ENCODE results near the gene NPR2. TPM values are rescaled to one million over a fixed set of nuclear protein-coding genes. Genes with fewer than 3 reads are reported as not detected.

Gene NPR2
- polyA plus RNA-seq, 1 donor from 2014 or later, result 1.9 TPM

- H3K27me3 Mint-ChIP-seq, result no peaks in the 10 kb centered on the region
- H3K4me1 Mint-ChIP-seq, result peaks cover 0 to 3% (median 0%) of the 10 kb centered on the region in 3 donors
- H3K4me3 Mint-ChIP-seq, result no peak overlapping the region
- H3K27ac Mint-ChIP-seq, result no peak overlapping the region
- no peaks in the 10 kb centered on the region for H3K9me3 Mint-ChIP-seq
- H3K36me3 Mint-ChIP-seq, result peaks cover 10% of the 10 kb centered on the region
Measured at GRCh38 chr9:35800530-35800929, 9.1 kb downstream of the NPR2 start.

DNA sequence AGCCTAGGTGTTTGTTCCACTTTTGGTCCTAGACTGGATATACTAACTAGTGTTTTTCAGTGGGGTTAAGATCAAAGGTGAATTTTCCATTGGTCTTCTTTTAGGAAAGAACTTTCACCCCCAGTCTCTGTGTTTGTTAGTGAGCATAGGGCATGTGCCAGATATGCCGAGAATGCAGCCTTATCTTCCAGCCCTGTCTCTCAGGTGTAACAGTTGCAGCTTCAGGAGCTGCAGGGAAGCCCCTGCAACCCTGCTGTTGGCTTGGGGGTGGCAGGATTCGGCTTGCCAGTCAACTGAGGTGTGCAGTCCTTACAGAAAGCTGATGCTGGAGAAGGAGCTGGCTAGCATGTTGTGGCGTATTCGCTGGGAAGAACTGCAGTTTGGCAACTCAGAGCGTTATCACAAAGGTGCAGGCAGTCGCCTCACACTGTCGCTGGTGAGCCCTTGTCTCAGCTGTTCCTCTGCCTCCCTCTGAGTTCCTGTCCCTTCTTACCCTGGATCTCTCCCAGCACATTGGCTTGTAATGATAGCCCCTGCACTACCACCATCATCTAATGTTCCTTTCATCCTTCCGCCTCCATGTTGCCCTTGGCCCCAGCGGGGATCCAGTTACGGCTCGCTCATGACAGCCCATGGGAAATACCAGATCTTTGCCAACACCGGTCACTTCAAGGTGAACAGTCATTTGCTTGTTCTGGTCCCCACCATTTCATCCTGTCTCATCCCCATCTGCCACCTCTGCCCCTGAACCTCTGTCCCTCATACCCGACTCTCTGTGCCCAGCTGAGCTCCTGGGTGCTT lies 10.1 kb downstream of the NPR2 start:
- peaks cover 10% of the 10 kb centered on the region for H3K36me3 Mint-ChIP-seq
- H3K4me1 Mint-ChIP-seq, result peaks cover 0 to 3% (median 0%) of the 10 kb centered on the region in 3 donors
- H3K4me3 Mint-ChIP-seq, result no peak overlapping the region
- H3K27me3 Mint-ChIP-seq, result no peaks in the 10 kb centered on the region
- H3K27ac Mint-ChIP-seq, result peak overlapping the region in 2 of 3 donors; percentile 5 to 67
- no peaks in the 10 kb centered on the region for H3K9me3 Mint-ChIP-seq

DNA sequence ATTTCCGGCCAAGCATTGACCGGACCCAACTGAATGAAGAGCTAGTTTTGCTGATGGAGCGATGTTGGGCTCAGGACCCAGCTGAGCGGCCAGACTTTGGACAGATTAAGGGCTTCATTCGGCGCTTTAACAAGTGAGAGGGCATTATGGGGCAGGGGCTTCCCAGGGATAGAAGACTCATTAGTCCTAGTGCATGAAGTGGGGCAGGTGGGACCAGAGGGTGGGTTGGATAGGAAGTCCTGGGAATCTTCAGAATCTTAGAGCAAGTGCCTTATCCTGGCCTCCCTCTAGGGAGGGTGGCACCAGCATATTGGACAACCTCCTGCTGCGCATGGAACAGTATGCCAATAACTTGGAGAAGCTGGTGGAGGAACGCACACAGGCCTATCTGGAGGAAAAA lies 14.7 kb downstream of the NPR2 start:
- Mint-ChIP-seq H3K9me3 (no peaks in the 10 kb centered on the region), H3K4me1 (peaks cover 0 to 2% (median under 1%) of the 10 kb centered on the region in 3 donors), H3K27ac (no peak overlapping the region), H3K27me3 (no peaks in the 10 kb centered on the region), H3K36me3 (peaks cover 13% of the 10 kb centered on the region), H3K4me3 (no peak overlapping the region)

DNA sequence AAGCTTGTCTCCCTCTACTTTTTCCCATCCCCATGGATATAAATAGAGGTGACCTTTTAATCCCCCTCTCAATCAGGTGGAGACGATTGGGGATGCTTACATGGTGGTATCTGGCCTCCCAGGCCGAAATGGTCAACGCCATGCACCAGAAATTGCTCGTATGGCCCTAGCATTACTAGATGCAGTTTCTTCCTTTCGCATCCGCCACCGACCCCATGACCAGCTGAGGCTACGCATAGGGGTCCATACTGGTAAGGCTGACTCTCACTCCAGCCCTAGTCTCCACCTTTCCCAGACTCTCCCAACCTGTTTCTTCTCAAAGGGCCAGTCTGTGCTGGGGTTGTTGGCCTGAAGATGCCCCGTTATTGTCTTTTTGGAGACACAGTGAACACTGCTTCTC lies 17.0 kb downstream of the NPR2 start:
- Mint-ChIP-seq H3K9me3 (no peaks in the 10 kb centered on the region), H3K27ac (no peak overlapping the region), H3K4me3 (no peak overlapping the region), H3K36me3 (peaks cover 8% of the 10 kb centered on the region), H3K4me1 (peaks cover 8 to 19% (median 14%) of the 10 kb centered on the region in 3 donors), H3K27me3 (no peaks in the 10 kb centered on the region)

DNA sequence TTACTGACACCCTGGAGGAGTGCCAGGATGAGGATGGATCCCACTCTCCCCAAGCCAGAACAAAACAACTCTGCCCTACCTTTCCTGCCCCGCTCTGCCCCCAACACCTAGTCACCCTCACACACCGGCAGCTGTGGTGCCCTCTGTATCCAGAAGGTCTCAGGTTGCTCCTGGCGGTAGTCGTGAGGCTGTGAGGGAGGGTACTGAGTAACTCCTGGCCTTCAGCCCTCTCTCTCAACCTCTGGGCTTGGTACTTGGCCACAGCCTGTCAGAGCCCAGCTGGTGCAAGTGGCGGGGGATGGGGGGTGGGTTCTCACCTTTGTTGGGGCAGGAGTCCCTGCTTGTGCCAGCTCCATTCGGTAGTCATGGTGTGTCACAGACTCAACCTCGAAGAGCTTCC lies 18.7 kb downstream of the NPR2 start:
- no peak overlapping the region for H3K27ac Mint-ChIP-seq
- H3K4me3 Mint-ChIP-seq, result no peak overlapping the region
- H3K4me1 Mint-ChIP-seq, result peaks cover 17 to 27% (median 23%) of the 10 kb centered on the region in 3 donors
- no peaks in the 10 kb centered on the region for H3K27me3 Mint-ChIP-seq
- H3K36me3 Mint-ChIP-seq, result peaks cover 6% of the 10 kb centered on the region
- no peaks in the 10 kb centered on the region for H3K9me3 Mint-ChIP-seq

DNA sequence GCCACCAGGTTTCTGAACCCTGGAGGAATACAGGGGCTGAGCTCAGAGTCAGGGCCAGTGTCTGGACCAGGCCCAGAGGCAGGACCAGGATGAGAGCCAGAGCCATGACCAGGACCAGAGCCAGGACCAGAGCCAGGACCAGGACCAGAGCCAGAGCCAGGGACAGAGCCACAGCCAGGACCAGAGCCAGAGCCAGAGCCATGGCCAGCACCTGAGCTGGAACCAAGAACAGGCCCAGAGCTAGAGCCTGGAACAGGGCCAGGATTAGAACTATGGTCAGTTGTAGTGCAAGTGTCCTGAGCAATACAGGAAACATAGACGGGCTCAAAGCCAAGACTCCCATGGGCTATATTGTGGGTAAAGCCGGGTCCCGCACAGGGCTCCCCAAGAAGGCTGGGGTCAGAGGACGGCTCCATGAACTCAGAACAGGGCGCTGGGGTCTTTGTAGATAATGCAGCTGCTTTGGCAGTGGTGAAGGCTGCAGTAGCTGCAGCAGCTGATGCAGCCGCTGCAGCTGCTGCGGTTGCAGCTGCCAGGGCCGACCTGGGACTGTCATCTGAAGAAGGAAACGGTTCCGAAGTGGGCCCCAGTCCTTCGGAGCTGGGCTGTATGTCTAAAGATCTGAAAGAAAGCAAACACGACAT lies 20.1 kb downstream of the NPR2 start:
- H3K9me3 Mint-ChIP-seq, result peaks cover 0 to 1% (median 0%) of the 10 kb centered on the region in 3 donors
- H3K4me1 Mint-ChIP-seq, result peaks cover 22 to 31% (median 28%) of the 10 kb centered on the region in 3 donors

DNA sequence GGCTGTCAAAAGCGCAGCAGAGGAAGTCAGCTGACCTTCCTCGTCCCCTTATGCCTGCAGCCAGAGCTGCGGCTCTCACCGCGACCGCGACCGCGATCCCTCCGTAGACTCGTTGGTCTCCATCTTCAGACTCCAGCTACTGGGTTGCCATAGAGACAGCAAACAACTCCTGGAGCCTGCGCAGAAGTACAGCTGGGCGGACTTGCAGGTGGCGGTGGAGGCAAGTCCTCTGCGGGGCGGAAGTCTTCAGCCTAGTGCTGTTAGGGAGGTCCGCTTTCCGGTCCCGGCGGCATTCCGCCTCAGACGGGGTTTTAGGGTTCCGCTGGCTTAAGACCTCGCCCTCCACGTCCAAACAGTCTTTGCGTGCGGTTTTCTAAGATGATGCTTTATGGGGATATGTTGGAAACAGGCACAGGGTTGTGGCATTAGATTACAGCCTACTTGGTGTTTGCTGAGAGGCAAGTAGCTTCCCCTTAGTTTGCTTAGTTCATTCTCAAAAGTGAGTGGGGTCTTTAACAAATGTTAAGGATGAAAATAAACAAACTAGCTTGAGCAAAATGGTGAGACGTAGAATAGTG lies 20.7 kb downstream of the NPR2 start, which contains the start of gene SPAG8:
Gene SPAG8 (minus strand): TSS at position 238 of the 578 bp plus-strand sequence. CDS start 115 bp downstream, at position 123.
- Mint-ChIP-seq H3K4me1 (peaks cover 22 to 31% (median 28%) of the 10 kb centered on the region in 3 donors), H3K9me3 (peaks cover 0 to 1% (median 0%) of the 10 kb centered on the region in 3 donors), H3K27me3 (peaks cover under 1% of the 10 kb centered on the region), H3K27ac (peak within 1 kb of the TSS; percentile 96 to 98 (median 97)), H3K4me3 (peak within 1 kb of the TSS; percentile 85 to 98 (median 94)), H3K36me3 (peaks cover 2% of the 10 kb centered on the region)

More for the DNA sequence above, 20.1 kb downstream of the NPR2 start:
- Mint-ChIP-seq H3K27me3 (no peaks in the 10 kb centered on the region), H3K27ac (peak overlapping the region; percentile 96 to 98 (median 97)), H3K4me3 (peak overlapping the region; percentile 85 to 98 (median 94)), H3K36me3 (peaks cover 5% of the 10 kb centered on the region)

- Mint-ChIP-seq H3K9me3 (peaks cover 0 to 1% (median 0%) of the 10 kb centered on the region in 3 donors), H3K27ac (peak overlapping the region in 2 of 3 donors; percentile 39 to 95), H3K27me3 (peaks cover 1% of the 10 kb centered on the region), H3K4me1 (peaks cover 22 to 31% (median 28%) of the 10 kb centered on the region in 3 donors), H3K4me3 (peak overlapping the region; percentile 95 to 99 (median 98)), H3K36me3 (peaks cover 3% of the 10 kb centered on the region)
Measured at GRCh38 chr9:35813434-35814105, 22.2 kb downstream of the NPR2 start.

DNA sequence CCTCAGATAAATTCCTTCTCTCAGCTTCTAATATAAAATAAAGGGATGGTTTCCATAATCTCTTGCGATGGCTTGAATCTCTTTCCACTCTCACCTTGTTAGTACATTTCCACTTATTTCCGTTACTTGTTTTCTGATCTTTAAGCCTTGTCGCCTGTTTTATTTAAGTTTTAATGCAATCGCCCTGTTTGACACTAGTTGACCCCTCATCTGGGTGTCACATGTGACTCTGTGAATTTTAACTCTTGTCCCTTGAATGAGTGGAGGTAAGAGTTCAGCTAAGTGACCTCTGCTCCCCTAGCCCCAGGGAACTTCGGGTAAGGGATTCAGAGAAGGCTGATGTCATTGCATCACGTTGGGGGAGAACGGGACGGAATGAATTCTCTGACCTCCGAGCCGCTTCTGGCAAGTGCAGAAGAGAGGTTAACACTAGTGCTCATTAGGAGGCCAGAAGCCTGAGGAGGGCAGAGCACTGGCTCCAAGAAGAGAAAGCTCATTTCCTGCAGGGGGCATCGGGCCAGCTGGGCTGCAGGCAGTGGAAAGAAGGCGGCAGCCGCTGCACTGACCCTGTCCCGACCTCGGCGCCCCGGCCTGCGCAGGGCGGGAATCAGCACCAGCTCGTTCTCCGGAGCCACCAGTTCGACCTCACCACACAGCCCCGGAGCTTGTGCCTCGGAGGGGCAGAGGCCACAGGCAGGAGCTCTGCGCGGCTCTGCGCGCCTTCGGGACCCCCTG lies 22.9 kb downstream of the NPR2 start:
- H3K4me3 Mint-ChIP-seq, result peak overlapping the region; percentile 95 to 99 (median 98)
- peak overlapping the region; percentile 87 to 96 (median 95) for H3K27ac Mint-ChIP-seq
- peaks cover 22 to 31% (median 28%) of the 10 kb centered on the region in 3 donors for H3K4me1 Mint-ChIP-seq
- H3K36me3 Mint-ChIP-seq, result peaks cover 2% of the 10 kb centered on the region
- peaks cover 0 to 1% (median 0%) of the 10 kb centered on the region in 3 donors for H3K9me3 Mint-ChIP-seq
- peaks cover 1% of the 10 kb centered on the region for H3K27me3 Mint-ChIP-seq

DNA sequence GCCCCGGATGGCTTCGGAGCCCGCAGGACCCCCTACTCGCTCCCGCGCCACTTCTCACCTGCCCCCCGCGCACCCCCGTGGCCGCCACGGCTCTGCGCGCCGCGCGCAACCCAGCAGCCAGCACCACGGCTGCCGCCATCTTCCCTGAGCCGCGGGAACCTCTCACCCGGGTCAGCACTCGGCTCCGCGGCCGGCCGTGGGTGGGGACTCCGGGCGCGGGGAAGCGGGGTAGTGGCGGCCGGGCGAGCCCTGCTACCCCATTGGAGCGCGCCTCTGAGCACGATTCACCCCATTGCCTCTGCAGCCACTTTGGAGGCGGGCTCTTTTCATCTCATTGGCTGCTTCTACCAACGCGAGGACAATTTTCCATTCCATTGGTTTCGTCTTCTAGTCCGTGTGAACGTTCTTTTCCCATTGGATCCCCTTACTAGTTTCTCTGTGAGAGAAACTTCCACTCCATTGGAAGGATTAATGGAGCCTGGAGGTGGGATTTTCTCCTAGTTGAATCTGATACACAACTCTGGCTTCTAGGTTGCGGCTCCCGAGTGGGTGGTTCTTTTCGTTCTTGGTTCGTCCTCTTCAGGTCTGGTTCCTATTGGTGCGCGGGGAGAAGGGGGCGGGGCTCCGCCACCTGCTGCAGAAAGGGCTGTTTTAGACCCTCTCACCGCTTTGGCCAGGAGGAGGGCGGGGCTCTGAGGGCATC lies 23.6 kb downstream of the NPR2 start, which contains the start of gene HINT2:
Gene HINT2 (minus strand): TSS at position 202 of the 703 bp plus-strand sequence. CDS start 63 bp downstream, at position 139.
- H3K4me1 Mint-ChIP-seq, result peaks cover 22 to 31% (median 28%) of the 10 kb centered on the region in 3 donors
- H3K4me3 Mint-ChIP-seq, result peak within 1 kb of the TSS; percentile 95 to 99 (median 98)
- peaks cover 1% of the 10 kb centered on the region for H3K27me3 Mint-ChIP-seq
- H3K36me3 Mint-ChIP-seq, result peaks cover 2% of the 10 kb centered on the region
- H3K9me3 Mint-ChIP-seq, result peaks cover 0 to 1% (median 0%) of the 10 kb centered on the region in 3 donors
- peak within 1 kb of the TSS; percentile 95 to 97 (median 96) for H3K27ac Mint-ChIP-seq

- H3K9me3 Mint-ChIP-seq, result peaks cover 0 to 1% (median 0%) of the 10 kb centered on the region in 3 donors
- peak overlapping the region in 2 of 4 donors; percentile 18 to 82 for H3K4me3 Mint-ChIP-seq
- peaks cover 1% of the 10 kb centered on the region for H3K27me3 Mint-ChIP-seq
- H3K4me1 Mint-ChIP-seq, result peaks cover 21 to 26% (median 24%) of the 10 kb centered on the region in 3 donors
- H3K27ac Mint-ChIP-seq, result peak overlapping the region in 1 of 3 donors; percentile 22
- H3K36me3 Mint-ChIP-seq, result peaks cover 2% of the 10 kb centered on the region
Measured at GRCh38 chr9:35816708-35817107, 25.3 kb downstream of the NPR2 start.

GRCh38 chr9:35818341-35818740 lies 26.9 kb downstream of the NPR2 start:
- Mint-ChIP-seq H3K4me1 (peaks cover 11 to 14% (median 14%) of the 10 kb centered on the region in 3 donors), H3K36me3 (peaks cover 2% of the 10 kb centered on the region), H3K27ac (peak overlapping the region in 1 of 3 donors; percentile 35), H3K9me3 (peaks cover 0 to 1% (median 0%) of the 10 kb centered on the region in 3 donors), H3K4me3 (peak overlapping the region in 1 of 4 donors; percentile 82), H3K27me3 (peaks cover 1% of the 10 kb centered on the region)

- peaks cover 1% of the 10 kb centered on the region for H3K27me3 Mint-ChIP-seq
- H3K4me3 Mint-ChIP-seq, result peak overlapping the region in 1 of 4 donors; percentile 15
- H3K9me3 Mint-ChIP-seq, result peaks cover 0 to 1% (median 0%) of the 10 kb centered on the region in 3 donors
- H3K4me1 Mint-ChIP-seq, result peaks cover 3 to 6% (median 4%) of the 10 kb centered on the region in 3 donors
- H3K27ac Mint-ChIP-seq, result no peak overlapping the region
- peaks cover 2% of the 10 kb centered on the region for H3K36me3 Mint-ChIP-seq
Measured at GRCh38 chr9:35820076-35820475, 28.7 kb downstream of the NPR2 start.

All from IgD-negative memory B cell (primary cell).